Activated CD8-positive, alpha-beta T cell treated with anti-CD3 and anti-CD28 coated beads for 36 hours (primary cell): ENCODE data around the gene SLC17A2. TPM values are rescaled to one million over a fixed set of nuclear protein-coding genes. Genes with fewer than 3 reads are reported as not detected.

Experiments used
- ATAC-seq: fragments of 200-7000 bp; cut with Tn5 transposase; one replicate; pipeline ENCODE4 v1.10.0; 2021; ENCODE audit warnings: mild to moderate bottlenecking, moderate library complexity
- CTCF ChIA-PET: fragments of 350-600 bp; sonication (Branson Sonifier 250); formaldehyde crosslinking; loops from one replicate; lab custom pipeline; 2021; ENCODE audit warnings: antibody characterized with exemption; lab: Charles Lee
- POLR2A ChIA-PET: fragments of 350-600 bp; sonication (Branson Sonifier 250); formaldehyde crosslinking; loops from one replicate; lab custom pipeline; 2021; ENCODE audit warnings: antibody characterized with exemption; lab: Charles Lee
- DNase-seq: peaks from one replicate; pipeline ENCODE4 v3.0.0-alpha.2; 2020
- H3K27ac Mint-ChIP-seq: one replicate; pipeline ENCODE4 v1.8.0; 2021; ENCODE audit warnings: mild to moderate bottlenecking, mixed read lengths
- H3K27me3 Mint-ChIP-seq: one replicate; pipeline ENCODE4 v1.8.0; 2021; ENCODE audit warnings: mixed read lengths
- H3K36me3 Mint-ChIP-seq: one replicate; pipeline ENCODE4 v1.8.0; 2021; ENCODE audit warnings: low read depth, mixed read lengths
- H3K4me1 Mint-ChIP-seq: one replicate; pipeline ENCODE4 v1.8.0; 2021; ENCODE audit warnings: low read depth, mixed read lengths
- H3K4me3 Mint-ChIP-seq: one replicate; pipeline ENCODE4 v1.8.0; 2021; ENCODE audit warnings: mild to moderate bottlenecking, moderate library complexity, mixed read lengths
- H3K9me3 Mint-ChIP-seq: one replicate; pipeline ENCODE4 v1.8.0; 2021; ENCODE audit warnings: mixed read lengths
- intact Hi-C: fragments of 100-400 bp; cut with micrococcal nuclease; formaldehyde crosslinking; loops from one replicate; pipeline ENCODE4 v1.10.0; 2022
- total RNA-seq, 2 experiments: library from RNA; stranded (reverse); gene quantifications; one replicate each; pipeline ENCODE4 v1.2.3, GENCODE V29; 2021
- TF ChIP-seq, protein P1 (sequence below): fragments of 200-600 bp; IDR thresholded peaks from one replicate; pipeline ENCODE4 v1.8.0; 2022; ENCODE audit warnings: antibody characterized with exemption, mild to moderate bottlenecking

SLC17A2 gene
- total RNA-seq, 2 experiments from 2014 or later: not detected

DNA sequence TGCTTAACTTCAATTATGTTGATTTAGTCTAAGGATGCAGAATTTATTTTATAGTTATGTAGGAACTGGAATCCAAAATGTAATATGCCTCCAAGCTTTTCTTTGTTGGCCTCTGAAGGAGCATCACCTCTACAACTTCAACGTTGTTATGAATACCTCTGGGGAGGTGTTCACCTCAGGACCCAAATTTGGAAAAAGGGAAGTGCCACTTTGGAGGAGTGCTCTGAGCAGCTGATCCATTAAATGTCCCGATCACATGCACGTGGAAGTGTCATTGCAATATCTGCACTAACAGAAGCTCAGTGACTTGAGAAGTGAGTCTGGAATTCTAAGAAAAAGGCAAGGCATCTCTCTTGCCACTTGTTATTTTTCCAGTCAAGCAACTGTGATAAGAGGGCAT lies 34.2 kb downstream of the SLC17A2 start:
- POLR2A ChIA-PET: no interaction called here

GRCh38 chr6:25895771-25896170 lies 34.7 kb downstream of the SLC17A2 start:
- ChIA-PET POLR2A (no interaction called here), CTCF (no interaction called here)
- peaks cover under 1% of the 10 kb centered on the region for H3K4me1 Mint-ChIP-seq
- ATAC-seq: no peak
- no peaks in the 10 kb centered on the region for H3K36me3 Mint-ChIP-seq
- H3K4me3 Mint-ChIP-seq: no peak overlapping the region
- H3K9me3 Mint-ChIP-seq: no peaks in the 10 kb centered on the region
- TF ChIP-seq, protein P1, sequence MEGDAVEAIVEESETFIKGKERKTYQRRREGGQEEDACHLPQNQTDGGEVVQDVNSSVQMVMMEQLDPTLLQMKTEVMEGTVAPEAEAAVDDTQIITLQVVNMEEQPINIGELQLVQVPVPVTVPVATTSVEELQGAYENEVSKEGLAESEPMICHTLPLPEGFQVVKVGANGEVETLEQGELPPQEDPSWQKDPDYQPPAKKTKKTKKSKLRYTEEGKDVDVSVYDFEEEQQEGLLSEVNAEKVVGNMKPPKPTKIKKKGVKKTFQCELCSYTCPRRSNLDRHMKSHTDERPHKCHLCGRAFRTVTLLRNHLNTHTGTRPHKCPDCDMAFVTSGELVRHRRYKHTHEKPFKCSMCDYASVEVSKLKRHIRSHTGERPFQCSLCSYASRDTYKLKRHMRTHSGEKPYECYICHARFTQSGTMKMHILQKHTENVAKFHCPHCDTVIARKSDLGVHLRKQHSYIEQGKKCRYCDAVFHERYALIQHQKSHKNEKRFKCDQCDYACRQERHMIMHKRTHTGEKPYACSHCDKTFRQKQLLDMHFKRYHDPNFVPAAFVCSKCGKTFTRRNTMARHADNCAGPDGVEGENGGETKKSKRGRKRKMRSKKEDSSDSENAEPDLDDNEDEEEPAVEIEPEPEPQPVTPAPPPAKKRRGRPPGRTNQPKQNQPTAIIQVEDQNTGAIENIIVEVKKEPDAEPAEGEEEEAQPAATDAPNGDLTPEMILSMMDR: no peak
- intact Hi-C loops: no loop called here
- DNase-seq: no peak
- H3K27ac Mint-ChIP-seq: no peak overlapping the region
- peaks cover 1% of the 10 kb centered on the region for H3K27me3 Mint-ChIP-seq

More for the DNA sequence above, 34.2 kb downstream of the SLC17A2 start:
- Mint-ChIP-seq H3K4me3 (no peak overlapping the region), H3K36me3 (no peaks in the 10 kb centered on the region), H3K9me3 (no peaks in the 10 kb centered on the region), H3K4me1 (peaks cover 2% of the 10 kb centered on the region), H3K27me3 (peaks cover 2% of the 10 kb centered on the region), H3K27ac (no peak overlapping the region)
- CTCF ChIA-PET: no interaction called here
- intact Hi-C loops: no loop called here
- DNase-seq (no peak), ATAC-seq (no peak)
- TF ChIP-seq, protein P1: no peak

DNA sequence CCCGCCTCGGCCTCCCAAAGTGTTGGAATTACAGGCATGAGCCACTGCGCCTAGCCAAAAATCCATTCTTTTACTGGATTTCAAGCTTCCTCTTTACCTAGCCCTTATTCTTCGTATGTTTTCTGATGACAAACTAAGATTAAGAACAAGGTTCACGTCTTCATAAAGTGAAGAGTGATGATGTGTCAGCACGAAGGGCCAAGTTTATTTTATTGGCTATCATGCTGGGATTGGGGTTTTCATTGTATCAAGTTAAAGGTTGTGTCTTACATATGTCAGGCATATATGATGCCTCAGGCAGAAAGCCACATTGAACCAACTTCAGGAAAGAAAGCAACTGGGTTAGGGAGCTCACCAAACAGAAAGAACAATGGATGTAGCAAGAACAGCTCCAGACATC lies 36.7 kb downstream of the SLC17A2 start:
- Mint-ChIP-seq H3K27me3 (peaks cover 1% of the 10 kb centered on the region), H3K36me3 (no peaks in the 10 kb centered on the region), H3K4me3 (no peak overlapping the region), H3K27ac (no peak overlapping the region), H3K4me1 (no peaks in the 10 kb centered on the region), H3K9me3 (no peaks in the 10 kb centered on the region)
- CTCF ChIA-PET: interaction anchor here (0.6 to 1.6 kb wide), 5 partner anchors 10 to 337 kb away, joined by 3 to 4 read pairs (median 3); no protein-coding TSS in a partner anchor
- DNase-seq (no peak), ATAC-seq (no peak)
- intact Hi-C loops: no loop called here
- POLR2A ChIA-PET: no interaction called here
- TF ChIP-seq, protein P1: no peak

DNA sequence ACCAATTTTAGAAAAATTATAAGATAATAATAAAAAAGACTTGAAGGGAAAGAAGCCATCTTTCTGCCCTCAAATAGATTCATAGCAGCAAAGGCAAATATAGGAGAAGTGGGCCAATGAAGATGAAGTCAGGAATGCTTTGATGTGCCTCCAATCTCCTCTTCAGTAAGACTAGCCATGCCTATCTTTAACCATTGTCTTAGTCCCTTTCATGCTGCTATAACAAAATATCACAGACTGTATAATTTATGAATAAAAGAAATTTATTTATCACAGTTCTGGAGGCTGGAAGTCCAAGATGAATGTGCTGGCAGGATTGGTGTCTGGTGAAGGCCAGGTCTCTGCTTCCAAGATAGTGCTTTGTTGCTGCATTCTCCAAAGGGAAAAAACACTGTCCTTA lies 37.6 kb downstream of the SLC17A2 start:
- POLR2A ChIA-PET: no interaction called here

More for the DNA sequence above, 37.6 kb downstream of the SLC17A2 start:
- H3K27me3 Mint-ChIP-seq: peaks cover 1% of the 10 kb centered on the region
- no peaks in the 10 kb centered on the region for H3K4me1 Mint-ChIP-seq
- TF ChIP-seq, protein P1: no peak
- H3K36me3 Mint-ChIP-seq: no peaks in the 10 kb centered on the region
- ATAC-seq: no peak
- no peak overlapping the region for H3K27ac Mint-ChIP-seq
- CTCF ChIA-PET: interaction anchor here (1.0 to 1.6 kb wide), 3 partner anchors 9 to 337 kb away, joined by 3 to 4 read pairs (median 3); no protein-coding TSS in a partner anchor
- H3K9me3 Mint-ChIP-seq: no peaks in the 10 kb centered on the region
- H3K4me3 Mint-ChIP-seq: no peak overlapping the region
- DNase-seq: no peak
- intact Hi-C loops: no loop called here
